ENCODE data around the gene SOX5.
"Not testable (repeated sequence)": the region's sequence is repeated elsewhere in the genome, so short reads cannot be mapped to it uniquely, and the experiment has no call there.

The SOX5 gene

GRCh38 chr12:23528316-23528715 lies 421.2 kb downstream of the SOX5 start:
- no peak for DNase-seq

- no peak for DNase-seq
Observed at GRCh38 chr12:23525450-23526072, 423.9 kb downstream of the SOX5 start.

- DNase-seq = no peak
Observed at GRCh38 chr12:23523339-23523738, 426.1 kb downstream of the SOX5 start.

- not testable (repeated sequence) for DNase-seq
Observed at GRCh38 chr12:23519444-23519843, 430.0 kb downstream of the SOX5 start.

GRCh38 chr12:23515785-23516184 lies 433.7 kb downstream of the SOX5 start:
- DNase-seq = not testable (repeated sequence)

GRCh38 chr12:23510484-23510883 lies 439.0 kb downstream of the SOX5 start:
- DNase-seq = no peak

- not testable (repeated sequence) for DNase-seq
Observed at GRCh38 chr12:23509832-23510231, 439.6 kb downstream of the SOX5 start.

- not testable (repeated sequence) for DNase-seq
Observed at GRCh38 chr12:23507785-23508184, 441.7 kb downstream of the SOX5 start.

- not testable (repeated sequence) for DNase-seq
Observed at GRCh38 chr12:23505736-23506135, 443.7 kb downstream of the SOX5 start.

GRCh38 chr12:23504641-23505399 lies 444.6 kb downstream of the SOX5 start:
- no peak for DNase-seq

- DNase-seq = no peak
Observed at GRCh38 chr12:23504043-23504442, 445.4 kb downstream of the SOX5 start.

GRCh38 chr12:23503544-23503943 lies 445.9 kb downstream of the SOX5 start:
- DNase-seq = no peak

GRCh38 chr12:23502259-23502658 lies 447.2 kb downstream of the SOX5 start:
- no peak for DNase-seq

- DNase-seq = no peak
Observed at GRCh38 chr12:23495472-23495871, 454.0 kb downstream of the SOX5 start.

GRCh38 chr12:23493672-23494071 lies 455.8 kb downstream of the SOX5 start:
- DNase-seq = no peak

- not testable (repeated sequence) for DNase-seq
Observed at GRCh38 chr12:23491029-23491428, 458.4 kb downstream of the SOX5 start.

GRCh38 chr12:23488130-23488529 lies 461.3 kb downstream of the SOX5 start:
- DNase-seq = no peak

GRCh38 chr12:23484238-23484637 lies 465.2 kb downstream of the SOX5 start:
- no peak for DNase-seq

GRCh38 chr12:23482571-23482970 lies 466.9 kb downstream of the SOX5 start:
- DNase-seq = no peak

All from activated CD8-positive, alpha-beta memory T cell treated with anti-CD3 and anti-CD28 coated beads, Interleukin-2, amount 50 U/mL, for 48 hours (primary cell).